Subcutaneous abdominal adipose tissue (tissue), 5 donors: ENCODE results near the gene PPP1R27.

ENCODE experiments used
- H3K27ac ChIP-seq: one replicate; pipeline ENCODE4 v1.7.0; 2013; ENCODE audit warnings: low read depth, mild to moderate bottlenecking, inconsistent platforms, low read length, moderate library complexity
- H3K27me3 ChIP-seq, 5 donors: one replicate each; pipeline ENCODE4 v1.7.0; 2013; ENCODE audit warnings: low read length in 5 of 5, inconsistent platforms in 1 of 5; ENCODE audit not compliant: control insufficient read depth in 5 of 5, insufficient read depth in 4 of 5
- H3K36me3 ChIP-seq, 5 donors: one replicate each; pipeline ENCODE4 v1.7.0; 2013; ENCODE audit warnings: low read length in 5 of 5; ENCODE audit not compliant: control insufficient read depth in 5 of 5, insufficient read depth in 5 of 5
- H3K4me1 ChIP-seq, 5 donors: one replicate each; pipeline ENCODE4 v1.7.0; 2013; ENCODE audit warnings: low read length in 5 of 5, mild to moderate bottlenecking in 3 of 5, moderate library complexity in 1 of 5; ENCODE audit not compliant: control insufficient read depth in 5 of 5, insufficient read depth in 5 of 5
- H3K4me3 ChIP-seq, 5 donors: one replicate each; pipeline ENCODE4 v1.7.0; 2013; ENCODE audit warnings: low read length in 5 of 5, low read depth in 1 of 5
- H3K9ac ChIP-seq, 5 donors: one replicate each; pipeline ENCODE4 v1.7.0; 2013; ENCODE audit warnings: low read length in 5 of 5, mild to moderate bottlenecking in 4 of 5, moderate library complexity in 3 of 5
- H3K9me3 ChIP-seq, 5 donors: one replicate each; pipeline ENCODE4 v1.7.0; 2013; ENCODE audit warnings: low read length in 5 of 5; ENCODE audit not compliant: control insufficient read depth in 5 of 5
- donor health status: healthy.
- donor health status: healthy.
- donor health status: healthy.
- donor health status: healthy.
- donor health status: healthy.

PPP1R27 gene

GRCh38 chr17:81863123-81863675 is 28.3 kb upstream of the PPP1R27 start:
- Histone ChIP-seq H3K36me3 (peaks cover 0 to 30% (median 15%) of the 10 kb centered on the region in 5 donors), H3K4me3 (no peak overlapping the region), H3K4me1 (peaks cover 15 to 52% (median 43%) of the 10 kb centered on the region in 5 donors), H3K9me3 (no peaks in the 10 kb centered on the region), H3K27me3 (no peaks in the 10 kb centered on the region), H3K27ac (peak overlapping the region; percentile 13), H3K9ac (no peak overlapping the region)

- H3K27ac ChIP-seq: peak overlapping the region; percentile 96
- H3K9me3 ChIP-seq: no peaks in the 10 kb centered on the region
- peaks cover 15 to 45% (median 38%) of the 10 kb centered on the region in 5 donors for H3K4me1 ChIP-seq
- peak overlapping the region; percentile 72 to 77 (median 76) for H3K4me3 ChIP-seq
- H3K36me3 ChIP-seq: peaks cover 0 to 35% (median 18%) of the 10 kb centered on the region in 5 donors
- peak overlapping the region; percentile 60 to 82 (median 77) for H3K9ac ChIP-seq
- no peaks in the 10 kb centered on the region for H3K27me3 ChIP-seq
These were observed 26.1 kb upstream of the PPP1R27 start for GRCh38 chr17:81860756-81861568.

GRCh38 chr17:81859906-81860755 is 25.3 kb upstream of the PPP1R27 start, which contains the start of gene P4HB:
Gene P4HB (minus strand): TSS chr17:81860535. CDS start chr17:81860471, 64 bp downstream.
- Histone ChIP-seq H3K4me3 (peak within 1 kb of the TSS; percentile 77 to 95 (median 89)), H3K36me3 (peaks cover 0 to 37% (median 21%) of the 10 kb centered on the region in 5 donors), H3K4me1 (peaks cover 15 to 48% (median 38%) of the 10 kb centered on the region in 5 donors), H3K9me3 (no peaks in the 10 kb centered on the region), H3K27ac (peak within 1 kb of the TSS; percentile 96), H3K9ac (peak within 1 kb of the TSS; percentile 77 to 94 (median 93)), H3K27me3 (no peaks in the 10 kb centered on the region)

DNA sequence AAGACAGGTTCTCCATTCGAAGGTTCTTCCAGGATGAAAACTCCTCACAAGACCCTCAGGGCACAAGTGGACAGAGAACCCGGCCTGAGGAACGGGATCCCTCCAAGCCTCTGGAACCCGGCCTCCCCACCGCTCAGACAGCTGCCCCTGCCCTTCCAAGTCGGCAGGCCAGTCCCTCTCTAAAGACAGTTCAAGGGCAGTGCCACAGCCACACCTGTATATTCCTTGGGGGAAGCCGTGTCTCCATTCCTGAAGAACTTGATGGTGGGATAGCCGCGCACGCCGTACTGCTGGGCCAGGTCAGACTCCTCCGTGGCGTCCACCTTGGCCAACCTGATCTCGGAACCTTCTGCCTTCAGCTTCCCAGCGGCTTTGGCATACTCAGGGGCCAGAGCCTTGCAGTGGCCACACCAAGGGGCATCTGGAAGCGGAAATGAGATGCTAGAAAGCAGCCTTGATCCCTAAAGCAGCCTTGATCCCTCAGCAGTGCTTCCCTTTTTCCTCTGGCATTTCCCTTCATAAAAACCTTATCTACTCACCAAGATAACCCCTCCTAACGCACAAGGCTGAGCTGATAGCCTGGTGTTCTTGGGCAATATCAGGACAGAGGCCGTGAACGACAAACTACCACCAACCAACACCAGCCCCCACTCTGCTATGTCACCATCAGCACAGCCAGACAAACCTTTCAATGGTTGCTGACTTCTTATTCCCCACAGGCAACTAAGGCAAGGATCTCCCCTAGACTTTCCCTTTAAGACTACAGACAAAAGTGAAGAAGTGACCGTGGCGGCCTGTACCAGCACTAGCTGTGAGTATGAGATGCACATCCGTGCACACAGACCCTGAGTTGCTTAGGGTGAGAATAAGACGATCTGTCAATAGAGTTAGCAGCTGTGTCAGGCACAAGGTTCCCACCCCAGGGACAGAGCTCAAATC is 24.4 kb upstream of the PPP1R27 start:
- Histone ChIP-seq H3K9me3 (no peaks in the 10 kb centered on the region), H3K27me3 (no peaks in the 10 kb centered on the region), H3K4me3 (peak overlapping the region; percentile 77 to 95 (median 89)), H3K27ac (peak overlapping the region; percentile 74), H3K36me3 (peaks cover 0 to 46% (median 29%) of the 10 kb centered on the region in 5 donors), H3K9ac (peak overlapping the region; percentile 71 to 94 (median 93)), H3K4me1 (peaks cover 15 to 48% (median 40%) of the 10 kb centered on the region in 5 donors)

DNA sequence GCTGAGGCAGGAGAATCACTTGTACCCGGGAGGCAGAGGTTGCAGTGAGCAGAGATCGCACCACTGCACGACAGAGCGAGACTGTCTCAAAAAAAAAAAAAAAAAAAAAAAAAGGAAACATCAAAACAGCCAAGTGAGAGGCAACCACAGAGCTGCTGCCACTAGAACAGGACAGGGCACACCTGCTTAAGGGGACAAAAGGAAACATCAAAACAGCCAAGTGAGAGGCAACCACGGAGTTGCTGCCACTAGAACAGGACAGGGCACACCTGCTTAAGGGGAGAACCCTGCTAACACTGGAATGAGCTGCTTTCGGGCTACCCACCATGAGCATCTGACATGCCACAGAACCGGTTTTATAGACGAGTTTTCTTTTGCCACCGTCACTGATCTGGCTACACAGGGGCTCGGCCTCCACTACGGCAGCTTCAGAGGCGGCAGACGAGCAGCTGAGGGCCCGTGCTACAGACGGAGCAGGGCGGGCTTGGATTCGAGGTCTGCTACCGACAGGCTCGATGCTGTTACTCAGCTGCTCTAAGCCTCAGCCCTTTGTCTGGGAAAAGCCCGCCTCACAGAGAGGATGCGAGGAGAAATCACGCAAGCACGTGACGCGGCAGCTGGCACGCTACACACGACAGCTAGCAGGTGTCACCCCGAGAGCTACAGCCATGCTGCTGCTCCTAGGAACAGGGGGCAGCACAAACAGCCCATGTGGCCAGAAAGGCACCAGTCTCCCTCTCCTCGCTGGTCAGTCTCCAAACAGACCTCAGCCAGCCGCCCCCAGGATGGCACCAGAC is 23.5 kb upstream of the PPP1R27 start:
- no peaks in the 10 kb centered on the region for H3K9me3 ChIP-seq
- no peak overlapping the region for H3K27ac ChIP-seq
- H3K36me3 ChIP-seq: peaks cover 0 to 50% (median 38%) of the 10 kb centered on the region in 5 donors
- no peaks in the 10 kb centered on the region for H3K27me3 ChIP-seq
- H3K4me3 ChIP-seq: peak overlapping the region in 4 of 5 donors; percentile 85 to 95 (median 90)
- H3K9ac ChIP-seq: peak overlapping the region; percentile 1 to 94 (median 93)
- peaks cover 15 to 48% (median 40%) of the 10 kb centered on the region in 5 donors for H3K4me1 ChIP-seq

- Histone ChIP-seq H3K4me1 (peaks cover 12 to 32% (median 27%) of the 10 kb centered on the region in 5 donors), H3K9me3 (no peaks in the 10 kb centered on the region), H3K9ac (no peak overlapping the region), H3K27me3 (no peaks in the 10 kb centered on the region), H3K27ac (no peak overlapping the region), H3K36me3 (peaks cover 0 to 71% (median 61%) of the 10 kb centered on the region in 5 donors), H3K4me3 (no peak overlapping the region)
These were observed 20.3 kb upstream of the PPP1R27 start for GRCh38 chr17:81854974-81855774.

DNA sequence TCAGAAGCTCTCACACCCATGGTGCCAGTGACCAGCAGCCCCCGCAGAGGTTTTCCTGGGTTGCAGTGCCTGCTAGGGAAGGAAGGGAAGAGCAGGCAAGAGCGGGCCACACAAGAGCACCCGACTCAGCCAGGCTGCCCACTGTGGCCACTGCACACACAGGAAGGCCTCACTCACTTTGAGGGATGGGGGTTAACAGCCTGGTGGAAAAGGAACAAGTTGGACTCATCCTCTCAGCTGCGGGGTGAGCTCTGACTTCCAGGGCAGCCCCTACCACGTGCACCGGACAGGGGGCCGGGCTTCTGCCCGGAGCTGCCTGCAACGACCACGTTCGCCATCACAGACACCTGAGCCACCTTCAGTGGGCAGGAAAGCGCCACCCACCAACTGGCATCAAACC is 17.4 kb upstream of the PPP1R27 start:
- no peak overlapping the region for H3K27ac ChIP-seq
- no peaks in the 10 kb centered on the region for H3K27me3 ChIP-seq
- peaks cover 0 to 70% (median 56%) of the 10 kb centered on the region in 5 donors for H3K36me3 ChIP-seq
- no peaks in the 10 kb centered on the region for H3K9me3 ChIP-seq
- peaks cover 0 to 8% (median 3%) of the 10 kb centered on the region in 5 donors for H3K4me1 ChIP-seq
- H3K9ac ChIP-seq: no peak overlapping the region
- H3K4me3 ChIP-seq: no peak overlapping the region

GRCh38 chr17:81851423-81851822 is 16.6 kb upstream of the PPP1R27 start:
- H3K27ac ChIP-seq: no peak overlapping the region

More at GRCh38 chr17:81851423-81851822, 16.6 kb upstream of the PPP1R27 start:
- Histone ChIP-seq H3K9me3 (no peaks in the 10 kb centered on the region), H3K36me3 (peaks cover 0 to 74% (median 64%) of the 10 kb centered on the region in 5 donors), H3K27me3 (no peaks in the 10 kb centered on the region), H3K4me1 (peaks cover 0 to 8% (median 3%) of the 10 kb centered on the region in 5 donors), H3K4me3 (no peak overlapping the region), H3K9ac (no peak overlapping the region)
